HG02870 (cell line): ENCODE results near the gene CSTB.

Experiments
- ATAC-seq: cut with Tn5 transposase; IDR thresholded peaks from one replicate; pipeline ENCODE4 v1.9.1; 2021; ENCODE audit warnings: mild to moderate bottlenecking, moderate library complexity; ENCODE audit not compliant: unreplicated experiment

The CSTB gene

GRCh38 chr21:43811262-43812105 lies 35.4 kb upstream of the CSTB start:
- ATAC-seq, result no peak

GRCh38 chr21:43810505-43811261 lies 34.6 kb upstream of the CSTB start:
- ATAC-seq, result peak; percentile 63

- ATAC-seq, result no peak
Observed at GRCh38 chr21:43809853-43810504, 33.9 kb upstream of the CSTB start.

- no peak for ATAC-seq
Observed at GRCh38 chr21:43809346-43809799, 33.3 kb upstream of the CSTB start.

GRCh38 chr21:43808832-43809251 lies 32.7 kb upstream of the CSTB start:
- ATAC-seq, result no peak

- ATAC-seq, result no peak
Observed at GRCh38 chr21:43808367-43808766, 32.3 kb upstream of the CSTB start.

- ATAC-seq, result no peak
Observed at GRCh38 chr21:43806017-43806710, 30.1 kb upstream of the CSTB start.

- peak; percentile 85 for ATAC-seq
Observed at GRCh38 chr21:43805275-43805800, 29.2 kb upstream of the CSTB start.

GRCh38 chr21:43803558-43804300 lies 27.6 kb upstream of the CSTB start:
- ATAC-seq, result no peak

- no peak for ATAC-seq
Observed at GRCh38 chr21:43802713-43803313, 26.7 kb upstream of the CSTB start.

GRCh38 chr21:43801006-43801783 lies 25.1 kb upstream of the CSTB start:
- no peak for ATAC-seq

GRCh38 chr21:43800566-43800965 lies 24.5 kb upstream of the CSTB start:
- ATAC-seq, result no peak

GRCh38 chr21:43800124-43800523 lies 24.0 kb upstream of the CSTB start:
- no peak for ATAC-seq

- ATAC-seq, result no peak
Observed at GRCh38 chr21:43799301-43799840, 23.3 kb upstream of the CSTB start.

- no peak for ATAC-seq
Observed at GRCh38 chr21:43797925-43798715, 22.0 kb upstream of the CSTB start.

GRCh38 chr21:43797415-43797814 lies 21.3 kb upstream of the CSTB start:
- ATAC-seq, result no peak

- ATAC-seq, result no peak
Observed at GRCh38 chr21:43794857-43795256, 18.7 kb upstream of the CSTB start.

GRCh38 chr21:43794311-43794710 lies 18.2 kb upstream of the CSTB start:
- no peak for ATAC-seq
